Effector memory CD4-positive, alpha-beta T cell (primary cell): ENCODE data around the gene UMPS.

Experiments used
- DNase-seq, 3 donors: peaks; one replicate each; pipeline ENCODE4 v3.0.0-alpha.2; 2020
- H3K27ac ChIP-seq: 2 replicates; pipeline ENCODE4 v1.7.0; 2013; ENCODE audit warnings: mild to moderate bottlenecking, low read length, moderate library complexity; ENCODE audit not compliant: insufficient read depth, poor library complexity, severe bottlenecking
- H3K27me3 ChIP-seq: replicated peaks from 2 replicates; pipeline ENCODE4 v1.7.0; 2013; ENCODE audit warnings: mild to moderate bottlenecking, low read length; ENCODE audit not compliant: insufficient read depth, control insufficient read depth, poor library complexity, severe bottlenecking
- H3K36me3 ChIP-seq: 2 replicates; pipeline ENCODE4 v1.7.0; 2013; ENCODE audit warnings: mild to moderate bottlenecking, low read length, moderate library complexity; ENCODE audit not compliant: control insufficient read depth, insufficient read depth
- H3K4me1 ChIP-seq: 2 replicates; pipeline ENCODE4 v1.7.0; 2013; ENCODE audit warnings: low read length, mild to moderate bottlenecking; ENCODE audit not compliant: control insufficient read depth, insufficient read depth, poor library complexity, severe bottlenecking
- H3K4me3 ChIP-seq: 2 replicates; pipeline ENCODE4 v1.7.0; 2013; ENCODE audit warnings: low read length, low read depth, mild to moderate bottlenecking; ENCODE audit not compliant: insufficient read depth, poor library complexity, severe bottlenecking
- H3K9me3 ChIP-seq: 2 replicates; pipeline ENCODE4 v1.7.0; 2013; ENCODE audit warnings: mild to moderate bottlenecking, low read length, moderate library complexity; ENCODE audit not compliant: control insufficient read depth

The UMPS gene

DNA sequence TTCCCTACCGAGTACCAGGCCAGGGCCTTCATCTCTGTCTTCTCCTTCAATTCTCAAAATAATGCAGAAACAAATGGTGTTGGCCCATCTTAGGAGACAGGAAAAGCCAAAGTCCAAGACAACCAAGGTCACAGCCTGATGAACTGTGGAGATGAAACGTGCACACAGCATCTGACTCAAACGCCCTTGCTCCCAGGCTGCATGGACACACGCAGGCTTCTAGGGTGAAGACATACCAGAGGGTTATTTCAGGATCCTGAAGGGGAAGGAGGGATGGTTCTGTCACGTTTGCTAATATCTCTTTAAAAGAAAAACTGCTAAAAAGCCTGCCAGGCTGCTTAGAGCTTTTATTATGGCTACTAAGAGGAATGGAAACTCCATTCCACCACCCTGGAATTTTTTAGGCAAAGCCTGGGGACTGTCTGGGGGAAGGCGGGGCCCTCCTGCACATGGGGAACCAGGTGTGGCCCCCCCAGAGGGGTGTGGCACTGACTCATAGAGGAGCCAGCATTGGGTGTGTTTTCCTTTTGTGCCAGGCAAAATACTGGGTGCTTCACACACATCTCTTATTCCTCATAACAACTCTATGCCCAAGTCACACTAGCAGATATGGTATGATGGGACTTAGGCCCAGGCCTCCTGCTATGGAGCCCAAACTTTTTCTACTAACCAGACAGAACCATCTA lies 62.9 kb downstream of the UMPS start:
- Histone ChIP-seq H3K4me3 (no peak overlapping the region), H3K9me3 (no peaks in the 10 kb centered on the region), H3K27me3 (no peaks in the 10 kb centered on the region), H3K27ac (no peak overlapping the region), H3K36me3 (no peaks in the 10 kb centered on the region), H3K4me1 (no peaks in the 10 kb centered on the region)
- DNase-seq: no peak

DNA sequence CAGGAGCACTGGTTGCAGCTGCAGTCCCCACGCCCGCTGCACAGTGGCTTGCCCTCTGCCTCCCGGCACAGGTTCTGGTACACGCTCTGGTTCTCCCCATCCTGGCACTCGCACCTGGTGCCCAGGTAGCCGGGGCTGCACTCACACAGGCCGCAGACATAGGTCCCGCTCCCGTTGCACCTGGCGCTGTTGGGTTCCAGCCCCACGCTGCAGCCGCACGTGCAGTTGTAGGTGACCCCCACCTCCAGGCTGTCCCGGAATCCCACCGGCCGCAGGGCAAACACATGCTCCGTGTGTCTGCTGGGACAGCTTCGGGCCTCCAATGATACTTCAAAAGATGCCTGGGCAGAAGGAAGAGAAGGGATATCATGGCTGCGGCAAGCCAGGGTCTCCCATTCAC lies 66.2 kb downstream of the UMPS start:
- no peak for DNase-seq
- H3K27ac ChIP-seq: no peak overlapping the region
- H3K4me3 ChIP-seq: no peak overlapping the region
- H3K4me1 ChIP-seq: no peaks in the 10 kb centered on the region
- no peaks in the 10 kb centered on the region for H3K27me3 ChIP-seq
- no peaks in the 10 kb centered on the region for H3K36me3 ChIP-seq
- H3K9me3 ChIP-seq: no peaks in the 10 kb centered on the region

DNA sequence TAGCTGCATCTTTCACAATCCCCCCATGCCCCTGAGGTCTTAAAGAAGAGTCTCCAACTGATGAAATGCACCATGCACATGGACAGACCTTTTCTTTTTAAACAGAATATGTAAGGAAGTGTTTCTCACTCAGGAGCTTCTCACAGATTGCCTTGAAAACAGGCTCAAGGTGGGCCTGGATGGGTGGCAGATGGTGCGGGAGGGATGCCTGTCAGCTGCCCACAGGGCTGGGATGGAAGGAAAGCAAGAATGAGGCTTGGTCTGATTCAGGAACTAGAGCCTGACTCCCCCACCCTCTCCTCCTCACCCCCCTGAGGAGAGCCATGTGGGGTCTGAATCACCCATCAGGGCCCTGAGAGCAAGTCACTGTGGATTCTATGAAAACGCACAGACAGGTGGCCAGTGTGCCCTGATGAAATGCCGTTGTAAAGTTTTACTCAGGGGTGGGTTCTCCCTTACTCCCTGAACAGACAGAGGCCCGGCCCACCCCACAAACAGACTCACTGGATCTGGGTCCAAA lies 67.2 kb downstream of the UMPS start:
- Histone ChIP-seq H3K4me1 (no peaks in the 10 kb centered on the region), H3K9me3 (no peaks in the 10 kb centered on the region), H3K36me3 (no peaks in the 10 kb centered on the region), H3K27me3 (no peaks in the 10 kb centered on the region), H3K4me3 (no peak overlapping the region), H3K27ac (no peak overlapping the region)
- DNase-seq: no peak
